ENCODE results near the gene GULP1.

DNA sequence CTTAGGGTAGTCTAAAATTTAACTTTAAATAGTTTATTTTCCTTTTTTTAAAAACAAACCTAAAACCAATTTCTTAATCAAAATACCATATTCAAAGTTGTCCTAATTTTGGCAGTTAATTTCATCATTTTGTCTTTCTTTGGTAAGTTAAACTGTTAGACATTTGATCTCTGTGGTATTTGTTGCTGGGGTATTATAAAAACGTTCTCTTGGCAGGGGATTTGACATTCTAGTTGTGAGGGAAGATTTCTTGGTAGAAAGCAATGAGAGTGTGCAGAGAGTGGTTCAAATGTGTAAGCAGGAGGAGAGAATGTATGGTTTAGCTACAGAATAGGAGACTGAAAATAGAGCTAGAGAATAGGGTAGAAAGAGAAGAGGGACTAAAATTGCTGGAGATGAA, 14.6 kb downstream of the GULP1 start:
- TF ChIP-seq POLR2A (IDR thresholded peaks at IDR 0.05): no peak
- TF ChIP-seq, protein P1, sequence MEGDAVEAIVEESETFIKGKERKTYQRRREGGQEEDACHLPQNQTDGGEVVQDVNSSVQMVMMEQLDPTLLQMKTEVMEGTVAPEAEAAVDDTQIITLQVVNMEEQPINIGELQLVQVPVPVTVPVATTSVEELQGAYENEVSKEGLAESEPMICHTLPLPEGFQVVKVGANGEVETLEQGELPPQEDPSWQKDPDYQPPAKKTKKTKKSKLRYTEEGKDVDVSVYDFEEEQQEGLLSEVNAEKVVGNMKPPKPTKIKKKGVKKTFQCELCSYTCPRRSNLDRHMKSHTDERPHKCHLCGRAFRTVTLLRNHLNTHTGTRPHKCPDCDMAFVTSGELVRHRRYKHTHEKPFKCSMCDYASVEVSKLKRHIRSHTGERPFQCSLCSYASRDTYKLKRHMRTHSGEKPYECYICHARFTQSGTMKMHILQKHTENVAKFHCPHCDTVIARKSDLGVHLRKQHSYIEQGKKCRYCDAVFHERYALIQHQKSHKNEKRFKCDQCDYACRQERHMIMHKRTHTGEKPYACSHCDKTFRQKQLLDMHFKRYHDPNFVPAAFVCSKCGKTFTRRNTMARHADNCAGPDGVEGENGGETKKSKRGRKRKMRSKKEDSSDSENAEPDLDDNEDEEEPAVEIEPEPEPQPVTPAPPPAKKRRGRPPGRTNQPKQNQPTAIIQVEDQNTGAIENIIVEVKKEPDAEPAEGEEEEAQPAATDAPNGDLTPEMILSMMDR (IDR thresholded peaks at IDR 0.05): no peak

Data from adrenal gland (tissue), 5 donors.